Measurements from ENCODE around the gene ECSIT.
"Not testable (repeated sequence)": the region's sequence is repeated elsewhere in the genome, so short reads cannot be mapped to it uniquely, and the experiment has no call there.

Gene ECSIT

GRCh38 chr19:11528551-11529341 is at the start of gene ECSIT:
TSS of gene ECSIT (minus strand) at chr19:11529134. CDS start at chr19:11519170, 9,964 bp downstream.
- peak; percentile 97 for DNase-seq

GRCh38 chr19:11577451-11578257 is 48.7 kb upstream of the ECSIT start, which contains the start of gene ACP5:
TSS of gene ACP5 (minus strand) at chr19:11577645. CDS start at chr19:11577317, 328 bp downstream.
- DNase-seq = no peak

GRCh38 chr19:11576227-11576626 is 47.3 kb upstream of the ECSIT start:
- DNase-seq = no peak

GRCh38 chr19:11574689-11575088 is 45.8 kb upstream of the ECSIT start:
- no peak for DNase-seq

GRCh38 chr19:11573763-11574162 is 44.8 kb upstream of the ECSIT start:
- not testable (repeated sequence) for DNase-seq

GRCh38 chr19:11573354-11573753 is 44.4 kb upstream of the ECSIT start:
- DNase-seq = not testable (repeated sequence)

- DNase-seq = no peak
Observed at GRCh38 chr19:11570039-11570462, 41.1 kb upstream of the ECSIT start.

GRCh38 chr19:11566164-11566563 is 37.2 kb upstream of the ECSIT start:
- DNase-seq = no peak

- not testable (repeated sequence) for DNase-seq
Observed at GRCh38 chr19:11565649-11565980, 36.7 kb upstream of the ECSIT start.

- DNase-seq = not testable (repeated sequence)
Observed at GRCh38 chr19:11564082-11564807, 35.3 kb upstream of the ECSIT start.

GRCh38 chr19:11563532-11563931 is 34.6 kb upstream of the ECSIT start:
- no peak for DNase-seq

GRCh38 chr19:11560404-11561051 is 31.6 kb upstream of the ECSIT start:
- peak; percentile 65 for DNase-seq

- peak; percentile 98 for DNase-seq
Observed at GRCh38 chr19:11558881-11559828, 30.2 kb upstream of the ECSIT start, which contains the start of gene ELOF1. TSS of gene ELOF1 (minus strand) at chr19:11559230. CDS start at chr19:11554347, 4,883 bp downstream.

GRCh38 chr19:11556634-11557420 is 27.9 kb upstream of the ECSIT start:
- no peak for DNase-seq

- DNase-seq = no peak
Observed at GRCh38 chr19:11555246-11555645, 26.3 kb upstream of the ECSIT start.

GRCh38 chr19:11554160-11554559 is 25.2 kb upstream of the ECSIT start:
- no peak for DNase-seq

- no peak for DNase-seq
Observed at GRCh38 chr19:11552666-11553372, 23.9 kb upstream of the ECSIT start.

GRCh38 chr19:11551603-11552235 is 22.8 kb upstream of the ECSIT start:
- DNase-seq = no peak

- no peak for DNase-seq
Observed at GRCh38 chr19:11550265-11550664, 21.3 kb upstream of the ECSIT start.
